HCT116 (cell line): ENCODE measurements around the gene PCLO. TPM values are rescaled to one million over a fixed set of nuclear protein-coding genes. Genes with fewer than 3 reads are reported as not detected.

Experiments used
- ATAC-seq: fragments of 200-7000 bp; cut with Tn5 transposase; 2 replicates; pipeline ENCODE4 v1.9.1; 2020; ENCODE audit warnings: mild to moderate bottlenecking, moderate library complexity
- BruUV-seq: library from RNA; stranded (reverse); fragments of 400-500 nt; replicated peaks from 2 replicates; lab custom pipeline; 2021; lab: Mats Ljungman, UMichigan
- CTCF ChIA-PET: fragments of 300-600 bp; sonication (Branson Sonifier 250); formaldehyde crosslinking; loops from one replicate; lab custom pipeline; 2021; ENCODE audit warnings: antibody characterized with exemption; lab: Charles Lee
- POLR2A ChIA-PET: fragments of 300-600, 350-600 bp; sonication (Branson Sonifier 250); formaldehyde crosslinking; loops from one replicate; lab custom pipeline; 2021; ENCODE audit warnings: antibody characterized with exemption; lab: Charles Lee
- RAD21 ChIA-PET, 2 experiments: fragments of 300-600 bp; sonication (Branson Sonifier 250); formaldehyde crosslinking; loops; one replicate each; lab custom pipeline; 2023; ENCODE audit warnings: low total read pairs in 2 of 2; ENCODE audit not compliant: uncharacterized antibody in 2 of 2, unreplicated experiment in 2 of 2, low non-redundant PET in 1 of 2; lab: Charles Lee
- DNase-seq: peaks from one replicate; pipeline ENCODE4 v3.0.0-alpha.2; 2010; ENCODE audit warnings: low read depth, low spot score
- H2AFZ ChIP-seq: fragments of 200-600 bp; shearing (Covaris generic), sonication (generic); 2 replicates; pipeline ENCODE4 v1.6.1; 2017; ENCODE audit warnings: low read depth, mixed run types, mixed read lengths, antibody characterized with exemption, low read length; ENCODE audit not compliant: poor library complexity, severe bottlenecking
- H3K27ac ChIP-seq: 2 replicates; pipeline ENCODE4 v1.5.1; 2012; ENCODE audit warnings: low read depth, low read length
- H3K27me3 ChIP-seq: fragments of 200-600 bp; sonication (generic); 2 replicates; pipeline ENCODE4 v1.6.1; 2016; ENCODE audit warnings: mixed run types, low read length, mixed read lengths; ENCODE audit not compliant: insufficient read depth
- H3K36me3 ChIP-seq, 2 experiments: fragments of 200-500 bp in 1 of 2; fragments of 200-600 bp in 1 of 2; sonication (Bioruptor generic) in 1 of 2; sonication (generic) in 1 of 2; 2 replicates each; pipeline versions ENCODE4 v1.5.1 to v1.6.1; 2014 to 2016; ENCODE audit warnings: low read length in 2 of 2, inconsistent platforms in 1 of 2, mixed read lengths in 1 of 2, mixed run types in 1 of 2; ENCODE audit not compliant: insufficient read depth in 2 of 2, control insufficient read depth in 1 of 2
- H3K4me1 ChIP-seq, 2 experiments: fragments of 200-600 bp in 1 of 2; sonication (generic) in 1 of 2; 2 replicates each; pipeline versions ENCODE4 v1.5.1 to v1.6.1; 2012 to 2017; ENCODE audit warnings: low read length in 2 of 2, inconsistent platforms in 1 of 2, mild to moderate bottlenecking in 1 of 2, mixed read lengths in 1 of 2, mixed run types in 1 of 2, moderate library complexity in 1 of 2; ENCODE audit not compliant: insufficient read depth in 2 of 2, control insufficient read depth in 1 of 2
- H3K4me2 ChIP-seq: fragments of 200-600 bp; sonication (generic); 2 replicates; pipeline ENCODE4 v1.6.1; 2017; ENCODE audit warnings: mixed run types, low read length, mixed read lengths
- H3K4me3 ChIP-seq, 2 experiments: fragments of 200-600 bp in 1 of 2; sonication (generic) in 1 of 2; replicated peaks in 1 of 2; 2 replicates each; pipeline ENCODE4 v1.5.1; 2011 to 2016; ENCODE audit warnings: low read length in 2 of 2, control low read depth in 1 of 2, low read depth in 1 of 2, mild to moderate bottlenecking in 1 of 2, mixed read lengths in 1 of 2, mixed run types in 1 of 2
- H3K79me2 ChIP-seq: fragments of 200-600 bp; sonication (generic); 2 replicates; pipeline ENCODE4 v1.6.1; 2017; ENCODE audit warnings: mild to moderate bottlenecking, mixed run types, low read length, moderate library complexity, mixed read lengths; ENCODE audit not compliant: insufficient read depth
- H3K9ac ChIP-seq: fragments of 200-600 bp; sonication (generic); 2 replicates; pipeline ENCODE4 v1.6.1; 2016; ENCODE audit warnings: low read length, mixed read lengths
- H3K9me2 ChIP-seq: fragments of 200-600 bp; sonication (generic), shearing (Covaris generic); 2 replicates; pipeline ENCODE4 v1.6.1; 2017; ENCODE audit warnings: mixed run types, mild to moderate bottlenecking, moderate library complexity; ENCODE audit not compliant: insufficient read depth
- H3K9me3 ChIP-seq, 2 experiments: fragments of 200-500 bp in 1 of 2; fragments of 200-600 bp in 1 of 2; sonication (Bioruptor generic) in 1 of 2; sonication (generic) in 1 of 2; 2 replicates each; pipeline ENCODE4 v1.6.1; 2014 to 2017; ENCODE audit warnings: low read length in 2 of 2, mixed read lengths in 2 of 2, inconsistent platforms in 1 of 2, low read depth in 1 of 2, mild to moderate bottlenecking in 1 of 2, mixed run types in 1 of 2, moderate library complexity in 1 of 2; ENCODE audit not compliant: control insufficient read depth in 1 of 2, insufficient read depth in 1 of 2
- H4K20me1 ChIP-seq: fragments of 200-600 bp; sonication (generic), shearing (Covaris generic); 2 replicates; pipeline ENCODE4 v1.6.1; 2017; ENCODE audit warnings: mixed run types, mild to moderate bottlenecking, moderate library complexity; ENCODE audit not compliant: insufficient read depth
- CTCF ChIP-seq, 3 experiments: fragments of 200-600 bp in 1 of 3; sonication (generic) in 1 of 3; IDR thresholded peaks in 2 of 3; conservative IDR thresholded peaks in 1 of 3; 2 replicates each; pipeline ENCODE4 v1.5.1; 2012 to 2017; ENCODE audit warnings: low read depth in 2 of 3, low read length in 2 of 3, antibody characterized with exemption in 1 of 3, borderline replicate concordance in 1 of 3, control low read depth in 1 of 3, mild to moderate bottlenecking in 1 of 3, mixed read lengths in 1 of 3, mixed run types in 1 of 3, moderate library complexity in 1 of 3; ENCODE audit not compliant: insufficient read depth in 1 of 3
- ELF1 ChIP-seq: IDR thresholded peaks from 2 replicates; pipeline ENCODE4 v1.6.1; 2012; ENCODE audit warnings: low read depth, borderline replicate concordance
- EZH2 ChIP-seq: fragments of 200-600 bp; sonication (generic); IDR thresholded peaks from 2 replicates; pipeline ENCODE4 v1.6.1; 2017; ENCODE audit warnings: antibody characterized with exemption, mixed run types
- POLR2A ChIP-seq: IDR thresholded peaks from 2 replicates; pipeline ENCODE4 v1.7.0; 2011; ENCODE audit warnings: borderline replicate concordance; ENCODE audit not compliant: insufficient read depth, insufficient read length; ENCODE audit errors: extremely low read depth
- REST ChIP-seq: IDR thresholded peaks from 2 replicates; pipeline ENCODE4 v1.6.1; 2012; ENCODE audit warnings: low read depth
- SIN3A ChIP-seq: IDR thresholded peaks from 2 replicates; pipeline ENCODE4 v1.6.1; 2012; ENCODE audit warnings: low read depth
- TCF7L2 ChIP-seq: IDR thresholded peaks from 2 replicates; pipeline ENCODE4 v1.7.0; 2011; ENCODE audit warnings: borderline replicate concordance, inconsistent platforms; ENCODE audit not compliant: insufficient read depth, insufficient read length; ENCODE audit errors: extremely low read depth
- ZBTB33 ChIP-seq: IDR thresholded peaks from 2 replicates; pipeline ENCODE4 v1.6.1; 2011; ENCODE audit warnings: mild to moderate bottlenecking, low read length, moderate library complexity; ENCODE audit not compliant: insufficient replicate concordance; ENCODE audit errors: extremely low read depth
- ZFX ChIP-seq: fragments of 450-650 bp; IDR thresholded peaks from 2 replicates; pipeline ENCODE4 v1.6.1; 2017
- intact Hi-C: fragments of 100-400 bp; cut with micrococcal nuclease; formaldehyde crosslinking; loops from 2 replicates; pipeline ENCODE4 v1.10.0; 2022
- total RNA-seq: library from RNA; stranded (reverse); gene quantifications from one replicate; pipeline ENCODE4 v1.2.1, GENCODE V29; 2021; ENCODE audit not compliant: unreplicated experiment

PCLO gene
- total RNA-seq, 1 experiment from 2014 or later, result 2.4 TPM

- H3K27ac ChIP-seq, result no peak overlapping the region
- H3K4me3 ChIP-seq, result no peak overlapping the region
- no peak for DNase-seq
- RAD21 ChIA-PET, result no interaction called here
- intact Hi-C loops, result no loop called here
- no peak for ATAC-seq
- no peaks in the 10 kb centered on the region for H3K79me2 ChIP-seq
- TF ChIP-seq ELF1 (no peak), ZFX (no peak), SIN3A (no peak), TCF7L2 (no peak), ZBTB33 (no peak), POLR2A (no peak), CTCF (IDR thresholded peaks at IDR 0.05 in 2 of 3, conservative IDR thresholded peaks at IDR 0.05 in 1 of 3; ENCODE audit: borderline replicate concordance in 1 of 3, insufficient read depth in 1 of 3, low read depth in 2 of 3, low read length in 2 of 3) (no peak), REST (no peak), EZH2 (no peak)
- POLR2A ChIA-PET, result no interaction called here
- CTCF ChIA-PET, result no interaction called here
- no peaks in the 10 kb centered on the region for H3K4me1 ChIP-seq
- no peak overlapping the region for H3K9ac ChIP-seq
- no peaks in the 10 kb centered on the region for H3K27me3 ChIP-seq
- no peak overlapping the region for H3K4me2 ChIP-seq
- H2AFZ ChIP-seq, result no peak overlapping the region
- no peaks in the 10 kb centered on the region for H3K36me3 ChIP-seq
- no peaks in the 10 kb centered on the region for H4K20me1 ChIP-seq
- no TSS peak for BruUV-seq
- H3K9me2 ChIP-seq, result no peaks in the 10 kb centered on the region
- no peaks in the 10 kb centered on the region for H3K9me3 ChIP-seq
These were observed 19.6 kb downstream of the PCLO start for GRCh38 chr7:83143107-83143506.
